Iris pigment epithelial cell (primary cell): ENCODE data around the gene TPSB2.
"Not testable (repeated sequence)": the region's sequence is repeated elsewhere in the genome, so short reads cannot be mapped to it uniquely, and the experiment has no call there.

Experiments
- DNase-seq: peaks from one replicate; pipeline ENCODE4 v3.0.0-alpha.2; 2011; ENCODE audit warnings: low read depth

TPSB2 gene

DNA sequence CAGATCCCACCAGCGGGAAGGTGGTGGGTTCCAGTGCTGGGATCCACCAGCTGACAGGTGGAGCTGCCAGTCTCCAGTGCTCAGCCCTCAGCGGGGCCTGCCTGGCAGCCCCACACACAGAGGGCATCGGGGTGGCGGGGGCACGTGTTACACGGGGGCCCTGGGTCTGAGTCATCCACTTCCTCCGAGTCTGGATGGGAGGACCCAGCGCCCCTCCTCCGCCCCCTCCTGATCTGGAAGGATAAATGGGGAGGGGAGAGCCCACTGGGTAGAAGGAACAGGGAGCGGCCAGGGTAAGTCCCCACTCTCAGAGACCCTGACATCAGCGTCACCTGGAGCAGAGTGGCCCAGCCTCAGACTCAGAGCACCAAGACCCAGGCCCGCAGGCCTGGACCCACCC is 10.5 kb upstream of the TPSB2 start, which contains the start of gene TPSAB1:
TSS of gene TPSAB1 (plus strand) at position 270 of the 400 bp plus-strand sequence. CDS start 234 bp downstream, outside the sequence.
- not testable (repeated sequence) for DNase-seq

DNA sequence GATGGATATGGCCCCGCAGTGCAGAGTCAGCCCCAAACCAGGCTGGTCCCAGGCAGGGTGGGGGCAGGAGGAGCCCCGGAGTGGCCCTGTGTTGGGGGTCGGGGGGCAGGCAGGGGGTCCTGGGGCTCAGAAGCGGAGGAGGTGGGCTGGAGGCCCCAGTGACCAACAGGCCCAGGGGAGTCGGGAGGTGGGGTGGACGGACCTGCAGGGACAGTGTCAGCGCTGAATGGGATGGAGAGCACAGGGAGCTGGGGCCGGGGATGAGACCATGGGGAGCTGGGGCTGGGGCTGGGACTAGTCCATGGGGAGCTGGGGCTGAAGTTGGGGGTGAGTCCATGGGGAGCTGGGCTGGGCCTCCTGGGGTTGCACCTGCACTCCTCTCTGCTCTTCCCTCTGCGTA is 9.6 kb upstream of the TPSB2 start:
- DNase-seq: not testable (repeated sequence)

DNA sequence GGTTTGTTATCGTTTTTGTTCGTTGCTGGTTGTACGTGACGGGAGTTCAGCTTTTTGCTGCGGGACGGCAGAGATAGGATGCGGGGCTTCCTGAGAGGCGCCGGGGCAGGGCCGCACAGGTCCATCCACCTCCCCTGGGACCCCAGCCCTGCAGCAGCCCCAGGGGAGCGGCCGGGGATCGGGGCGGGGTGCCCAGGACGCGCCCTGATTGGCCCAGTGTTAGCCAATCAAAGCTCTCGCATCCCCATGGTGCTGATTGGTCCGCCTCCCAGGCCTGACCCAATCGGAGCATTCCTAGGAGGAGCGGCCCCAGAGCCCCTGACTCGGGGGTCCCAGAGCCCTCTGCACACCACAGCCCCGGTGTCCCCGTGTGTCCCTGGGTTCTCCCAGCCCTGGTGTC is 8.9 kb upstream of the TPSB2 start:
- not testable (repeated sequence) for DNase-seq

DNA sequence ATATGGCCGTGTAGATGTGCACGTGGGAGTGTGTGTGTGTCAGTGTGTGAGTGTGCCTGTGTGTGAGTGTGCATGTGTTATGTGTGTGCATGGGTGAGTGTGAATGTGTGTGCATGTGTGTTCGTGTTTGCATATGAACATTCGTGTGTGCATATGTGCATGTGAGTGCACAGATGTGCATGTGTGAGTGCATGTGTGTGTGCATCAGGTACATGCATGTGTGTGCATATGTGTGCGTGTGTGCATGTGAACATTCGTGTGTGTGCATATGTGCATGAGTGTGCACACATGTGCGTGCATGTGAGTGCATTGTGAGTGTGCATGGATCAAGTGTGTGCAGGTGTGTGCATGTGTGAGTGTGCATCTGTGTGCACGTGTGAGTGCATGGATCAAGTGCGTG is 8.0 kb upstream of the TPSB2 start:
- DNase-seq: no peak

DNA sequence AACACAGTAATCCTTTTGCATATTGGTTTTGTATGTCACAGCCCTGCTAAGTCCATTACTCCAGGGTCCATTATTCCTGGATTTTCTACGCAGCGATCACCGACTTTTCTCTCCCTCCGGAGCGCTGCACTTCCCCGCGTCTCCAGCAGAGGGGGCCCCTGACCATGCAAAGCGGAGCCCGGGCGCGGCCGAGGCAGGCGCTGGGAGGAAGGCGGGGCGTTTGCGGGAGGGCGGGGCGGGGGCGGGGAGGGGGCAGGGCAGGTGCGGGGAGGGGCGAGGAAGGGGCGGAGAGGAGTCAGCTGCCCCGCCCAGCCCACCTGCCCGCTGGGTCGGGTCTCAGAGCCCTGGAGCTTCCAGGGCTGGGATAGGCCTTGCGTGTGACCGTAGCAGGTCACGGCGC is 6.7 kb upstream of the TPSB2 start:
- DNase-seq: not testable (repeated sequence)

DNA sequence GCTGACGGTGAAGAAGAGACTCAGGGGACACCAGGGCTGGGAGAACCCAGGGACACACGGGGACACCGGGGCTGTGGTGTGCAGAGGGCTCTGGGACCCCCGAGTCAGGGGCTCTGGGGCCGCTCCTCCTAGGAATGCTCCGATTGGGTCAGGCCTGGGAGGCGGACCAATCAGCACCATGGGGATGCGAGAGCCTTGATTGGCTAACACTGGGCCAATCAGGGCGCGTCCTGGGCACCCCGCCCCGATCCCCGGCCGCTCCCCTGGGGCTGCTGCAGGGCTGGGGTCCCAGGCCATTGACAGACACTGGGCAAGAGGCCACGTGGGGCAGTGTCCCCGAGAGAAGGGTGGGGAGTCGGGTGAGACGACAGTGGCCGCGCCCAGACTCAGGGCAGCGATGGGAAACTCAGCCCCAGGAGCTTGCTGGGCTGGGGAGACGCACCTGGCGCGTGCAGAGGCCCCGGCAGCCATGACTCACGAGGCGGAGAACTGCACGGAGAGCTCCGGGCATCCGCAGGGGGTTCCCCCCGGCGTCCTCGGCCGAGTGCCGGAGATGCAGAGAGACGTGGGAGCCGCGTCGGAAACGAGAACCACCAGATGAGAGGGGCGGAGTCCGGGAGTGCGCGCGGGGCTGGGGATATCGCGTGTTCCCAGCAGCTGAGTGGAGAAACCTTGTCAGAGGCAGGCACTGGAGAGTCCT is 2.2 kb upstream of the TPSB2 start:
- DNase-seq: not testable (repeated sequence)

DNA sequence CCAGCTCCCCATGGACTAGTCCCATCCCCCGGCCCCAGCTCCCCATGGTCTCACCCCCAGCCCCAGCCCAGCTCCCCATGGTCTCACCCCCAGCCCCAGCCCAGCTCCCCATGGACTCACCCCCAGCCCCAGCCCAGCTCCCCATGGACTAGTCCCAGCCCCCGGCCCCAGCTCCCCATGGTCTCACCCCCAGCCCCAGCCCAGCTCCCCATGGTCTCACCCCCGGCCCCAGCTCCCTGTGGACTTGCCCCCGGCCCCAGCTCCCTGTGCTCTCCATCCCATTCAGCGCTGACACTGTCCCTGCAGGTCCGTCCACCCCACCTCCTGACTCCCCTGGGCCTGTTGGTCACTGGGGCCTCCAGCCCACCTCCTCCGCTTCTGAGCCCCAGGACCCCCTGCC is 1.3 kb upstream of the TPSB2 start:
- DNase-seq: not testable (repeated sequence)

DNA sequence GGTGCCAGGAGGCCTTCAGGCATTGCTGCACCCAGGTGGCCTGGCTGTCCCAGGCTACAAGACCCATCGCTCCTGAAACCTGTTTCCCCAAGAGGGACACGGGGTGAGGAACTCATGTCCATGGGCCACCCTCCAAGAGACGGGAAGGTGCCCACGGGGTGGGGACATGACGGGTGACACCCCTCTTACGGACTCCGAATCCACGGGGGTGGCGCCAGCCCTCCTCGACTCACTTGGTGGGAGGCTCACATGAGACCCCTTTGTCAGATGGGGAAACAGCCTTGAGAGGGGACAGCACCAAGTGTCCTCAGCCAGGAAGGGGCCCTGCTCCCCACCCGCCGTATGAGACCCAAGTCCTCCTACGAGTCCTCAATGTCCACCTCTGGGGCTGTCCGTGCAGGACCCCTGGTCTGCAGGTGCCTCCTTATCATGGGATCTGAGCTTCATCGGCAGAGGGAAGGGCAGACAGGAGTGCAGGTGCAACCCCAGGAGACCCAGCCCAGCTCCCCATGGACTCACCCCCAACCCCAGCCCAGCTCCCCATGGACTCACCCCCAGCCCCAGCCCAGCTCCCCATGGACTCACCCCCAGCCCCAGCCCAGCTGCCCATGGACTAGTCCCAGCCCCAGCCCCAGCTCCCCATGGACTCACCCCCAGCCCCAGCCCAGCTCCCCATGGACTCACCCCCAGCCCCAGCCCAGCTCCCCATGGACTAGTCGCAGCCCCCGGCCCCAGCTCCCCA is 658 bp upstream of the TPSB2 start:
- DNase-seq: not testable (repeated sequence)

DNA sequence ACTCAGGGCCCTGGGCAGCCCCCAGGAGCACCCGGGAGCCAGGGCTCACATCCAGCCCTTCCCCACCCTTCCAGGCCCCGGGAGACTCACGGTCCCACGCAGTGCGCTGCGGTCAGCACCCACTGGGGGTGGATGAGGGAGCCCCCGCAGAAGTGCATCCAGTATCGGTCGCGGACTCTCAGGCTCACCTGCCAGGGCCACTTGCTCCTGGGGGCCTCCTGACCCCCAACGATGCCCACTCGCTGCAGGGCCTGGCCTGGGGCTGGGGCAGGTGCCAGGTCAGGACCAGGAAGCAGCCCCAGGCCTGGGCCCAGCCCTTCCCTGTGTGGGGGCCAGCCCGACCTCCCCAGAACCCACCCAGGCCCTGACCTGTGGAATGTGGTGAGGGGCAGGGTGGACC is 508 bp downstream of the TPSB2 start:
- not testable (repeated sequence) for DNase-seq

DNA sequence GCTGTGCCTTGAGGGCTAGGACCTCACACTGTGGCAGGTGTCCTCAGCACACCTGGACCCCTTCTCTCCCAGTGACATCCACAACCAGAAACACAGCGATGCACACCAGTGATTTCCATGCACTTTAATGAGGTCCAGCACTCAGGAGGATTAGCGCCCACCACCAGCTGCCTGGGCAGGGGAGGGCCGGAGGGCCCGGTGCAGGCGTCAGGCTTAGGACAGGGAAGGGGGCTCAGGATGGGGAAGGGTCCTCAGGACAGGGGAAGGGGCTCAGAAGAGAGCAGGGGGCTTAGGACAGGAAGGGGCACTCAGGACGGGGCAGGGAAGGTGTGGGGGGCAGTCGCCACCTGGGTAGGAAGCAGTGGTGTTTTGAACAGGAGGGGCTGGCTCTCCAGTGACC is 1.8 kb downstream of the TPSB2 start:
- DNase-seq: not testable (repeated sequence)

DNA sequence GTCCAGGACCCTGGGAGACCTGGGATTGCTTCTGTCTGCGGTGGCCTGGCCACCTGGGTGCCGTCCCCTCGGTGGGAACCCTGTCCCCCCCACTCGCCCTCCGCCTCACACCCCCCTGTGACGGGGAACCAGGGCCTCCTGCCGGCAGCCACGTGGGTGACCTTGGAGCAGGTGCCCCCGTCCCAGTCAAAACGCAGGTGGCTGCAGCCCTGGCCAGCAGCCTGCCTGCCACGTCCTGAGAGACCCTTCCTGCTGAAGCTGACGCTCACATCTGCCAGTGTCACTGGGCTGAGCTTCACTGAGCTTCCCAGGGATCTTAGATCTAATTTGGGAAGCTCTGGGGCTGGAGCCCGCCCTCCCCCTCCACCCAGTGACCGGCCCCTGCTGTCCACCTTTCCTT is 3.3 kb downstream of the TPSB2 start:
- not testable (repeated sequence) for DNase-seq

DNA sequence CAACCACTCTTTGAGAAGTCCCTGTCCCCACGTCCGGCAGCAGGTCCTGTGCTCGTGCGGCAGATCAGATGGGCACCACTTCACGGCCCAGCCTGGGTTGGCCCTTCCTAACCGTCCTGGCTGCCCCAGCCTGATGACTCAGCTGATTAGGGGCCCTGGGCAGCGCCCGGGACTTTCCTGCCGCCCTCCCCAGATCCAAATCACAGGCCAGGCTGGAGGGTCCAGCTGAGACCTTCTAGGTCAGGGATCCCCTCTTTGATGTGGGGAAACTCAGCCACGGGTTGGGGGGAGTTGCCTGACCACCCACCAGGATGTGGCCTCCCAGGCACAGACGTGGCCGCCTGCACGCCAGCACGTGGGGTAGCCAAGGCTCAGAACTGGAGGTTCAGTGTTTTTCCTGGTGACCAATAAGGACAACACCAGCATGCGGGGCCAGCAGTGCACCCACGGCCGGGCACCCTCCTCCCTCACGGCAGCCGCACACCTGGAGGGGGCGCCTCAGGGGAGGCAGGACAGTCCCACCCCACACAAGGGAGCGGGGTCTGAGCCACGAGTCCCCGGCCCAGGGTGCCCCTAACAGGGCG is 4.2 kb downstream of the TPSB2 start:
- not testable (repeated sequence) for DNase-seq

DNA sequence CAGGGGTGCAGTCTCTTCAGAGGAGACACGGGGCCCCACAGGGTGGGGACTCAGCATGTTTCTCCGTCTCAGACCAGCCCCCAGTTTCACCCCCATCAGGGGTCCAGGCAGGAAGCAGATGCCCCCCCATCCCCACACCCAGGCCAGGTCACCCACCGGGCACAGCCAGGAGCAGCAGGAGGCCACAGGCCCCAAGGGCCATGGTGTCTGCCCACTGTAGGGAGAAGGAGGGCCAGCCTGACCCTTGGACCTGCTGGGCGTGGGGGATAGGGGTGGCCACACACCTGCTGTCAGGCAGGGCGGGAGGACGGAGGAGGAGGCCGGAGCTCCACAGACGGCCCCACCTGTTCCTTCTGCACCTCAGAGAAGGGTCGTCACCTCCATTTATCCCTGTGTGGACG is 4.9 kb downstream of the TPSB2 start, which contains the start of gene TPSG1:
TSS of gene TPSG1 (minus strand) at position 218 of the 401 bp plus-strand sequence. CDS start at position 202, 16 bp downstream.
- DNase-seq: no peak

DNA sequence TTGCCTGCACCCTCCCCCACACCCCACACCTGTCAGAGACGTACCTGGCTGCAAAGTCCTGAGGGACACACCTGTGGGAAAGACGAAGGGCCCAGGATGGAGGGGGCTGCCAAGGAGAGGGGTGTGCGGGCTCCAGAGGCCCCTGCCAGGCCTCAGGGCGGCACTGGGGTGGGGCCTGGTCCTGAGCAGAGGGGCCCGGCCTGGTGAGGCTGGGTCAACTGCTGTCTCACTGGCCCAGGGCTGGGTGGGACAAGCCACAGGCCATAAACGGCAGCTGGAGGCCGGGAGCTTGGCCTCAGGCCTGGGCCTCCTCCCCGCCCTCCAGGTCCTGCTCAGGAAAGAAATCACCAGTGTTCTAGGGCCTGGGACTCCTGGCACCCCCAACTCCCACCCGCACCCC is 5.4 kb downstream of the TPSB2 start:
- no peak for DNase-seq

DNA sequence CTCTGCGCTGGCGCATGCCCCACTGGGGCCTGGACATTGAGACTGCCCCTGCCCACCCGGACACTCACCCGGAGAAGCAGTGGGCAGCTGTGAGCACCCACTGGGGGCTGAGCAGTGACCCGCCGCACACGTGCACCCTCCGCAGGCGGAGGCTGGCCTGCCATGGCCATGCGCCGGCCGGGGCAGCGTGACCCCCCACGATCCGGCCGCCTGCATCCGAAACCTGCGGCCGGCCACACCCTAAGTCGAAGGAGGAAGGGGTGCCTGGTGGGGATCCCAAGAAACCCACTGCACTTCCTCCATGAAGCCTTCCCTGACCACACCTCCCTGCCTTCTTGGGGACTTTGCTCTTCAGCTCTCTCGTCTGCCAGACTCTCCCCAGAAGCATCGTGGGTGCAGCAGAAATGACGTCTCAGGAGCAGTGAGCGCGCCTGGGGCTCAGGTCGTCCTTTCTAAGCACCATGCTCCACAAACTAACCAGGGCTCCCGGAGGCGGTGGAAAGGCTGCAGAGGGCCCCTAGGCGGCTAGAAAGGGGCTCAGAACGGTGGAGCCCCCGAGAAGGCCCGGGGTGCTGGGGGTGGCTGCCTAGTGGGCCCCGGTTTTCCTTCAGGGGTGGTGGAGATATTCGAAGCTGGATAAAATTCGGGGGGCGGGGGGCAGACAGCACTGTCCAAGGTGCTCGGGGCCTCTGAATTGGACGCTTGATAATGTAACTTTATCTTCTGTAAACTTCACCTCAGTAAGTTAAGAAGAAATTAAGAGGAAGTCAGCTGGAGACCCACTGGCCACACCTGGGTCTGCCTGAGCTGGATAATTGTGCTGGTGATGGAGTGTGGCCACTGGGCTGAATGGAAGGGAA is 6.4 kb downstream of the TPSB2 start:
- no peak for DNase-seq

DNA sequence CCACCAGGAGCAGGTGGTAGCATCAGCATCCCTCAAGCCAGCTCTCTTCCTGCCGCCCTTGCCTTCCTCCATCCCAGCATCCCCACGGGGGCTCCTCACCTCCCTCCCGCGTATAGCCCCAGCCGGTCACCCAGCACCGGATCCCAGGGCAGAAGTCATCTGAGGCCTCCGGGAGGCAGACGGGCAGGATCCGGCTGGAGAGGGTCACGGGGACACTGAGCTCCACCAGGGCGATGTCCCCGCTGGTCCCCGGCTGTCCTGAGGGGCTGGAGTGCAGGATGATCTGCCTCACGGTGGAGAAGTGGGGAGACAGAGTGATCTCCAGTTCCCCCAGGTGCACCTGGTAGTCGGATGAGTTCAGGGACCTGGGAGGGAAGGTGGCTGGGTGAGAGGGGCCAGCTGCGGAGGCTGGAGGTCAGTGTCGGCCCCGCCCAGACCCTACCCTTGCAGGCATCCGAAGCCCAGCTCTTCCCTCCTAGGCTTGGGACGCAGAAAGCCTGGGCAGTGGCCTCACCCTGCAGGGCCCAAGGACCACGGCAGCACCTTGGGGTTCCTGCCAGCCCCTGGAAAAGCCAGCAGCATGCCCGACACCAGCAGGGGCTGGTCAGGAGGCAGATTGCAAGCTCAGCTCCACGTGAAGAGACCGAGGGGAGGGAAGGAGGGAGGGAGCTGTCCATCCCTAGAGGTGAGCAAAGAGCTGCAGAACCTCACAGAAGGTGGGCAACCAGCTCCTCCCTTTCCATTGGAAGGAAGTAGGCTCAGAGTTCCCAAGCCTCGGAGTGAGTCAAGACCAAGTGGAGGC is 7.2 kb downstream of the TPSB2 start:
- no peak for DNase-seq

DNA sequence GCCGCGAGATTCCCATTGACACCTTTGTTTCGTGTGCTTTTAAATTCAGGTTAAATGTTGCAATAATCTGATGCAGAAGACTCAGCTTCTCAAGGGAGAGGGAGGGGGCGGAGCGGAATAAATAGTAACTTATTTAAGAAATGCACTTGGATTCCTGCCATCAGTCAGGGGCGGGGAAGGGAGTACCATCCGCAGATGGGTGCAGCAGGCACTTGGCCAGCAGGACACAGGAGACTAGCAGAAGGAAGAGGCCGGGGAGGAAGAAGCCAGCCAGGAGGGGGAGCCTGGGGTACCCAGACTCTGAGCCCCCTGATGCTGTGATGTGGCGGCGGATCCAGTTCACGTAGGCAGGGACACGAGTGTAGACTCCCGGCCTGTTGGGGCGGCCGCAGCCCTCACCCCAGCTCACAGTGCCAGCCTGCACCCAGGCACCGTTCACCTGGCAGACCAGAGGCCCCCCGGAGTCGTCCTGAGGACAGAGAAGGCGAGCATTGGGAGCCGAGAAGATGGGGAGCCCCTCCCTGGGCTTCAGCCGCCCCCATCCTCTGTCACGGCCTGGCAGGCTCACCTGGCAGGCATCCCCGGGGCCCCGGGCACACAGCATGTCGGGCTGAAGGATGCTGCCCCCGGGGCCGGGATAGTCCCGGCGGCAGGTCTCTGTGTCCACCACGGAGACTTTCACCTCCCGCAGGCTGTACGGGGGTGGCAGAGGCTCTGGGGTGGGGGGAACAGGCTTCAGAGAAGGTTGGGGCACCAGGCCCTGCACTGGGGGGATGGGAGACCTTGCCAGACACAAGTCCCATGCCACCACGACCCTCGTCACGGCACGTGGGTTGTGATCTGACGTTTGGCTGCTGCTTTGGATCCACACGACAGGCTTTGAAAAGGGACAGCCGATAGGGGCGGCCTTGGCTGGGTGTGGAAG is 8.1 kb downstream of the TPSB2 start:
- no peak for DNase-seq

DNA sequence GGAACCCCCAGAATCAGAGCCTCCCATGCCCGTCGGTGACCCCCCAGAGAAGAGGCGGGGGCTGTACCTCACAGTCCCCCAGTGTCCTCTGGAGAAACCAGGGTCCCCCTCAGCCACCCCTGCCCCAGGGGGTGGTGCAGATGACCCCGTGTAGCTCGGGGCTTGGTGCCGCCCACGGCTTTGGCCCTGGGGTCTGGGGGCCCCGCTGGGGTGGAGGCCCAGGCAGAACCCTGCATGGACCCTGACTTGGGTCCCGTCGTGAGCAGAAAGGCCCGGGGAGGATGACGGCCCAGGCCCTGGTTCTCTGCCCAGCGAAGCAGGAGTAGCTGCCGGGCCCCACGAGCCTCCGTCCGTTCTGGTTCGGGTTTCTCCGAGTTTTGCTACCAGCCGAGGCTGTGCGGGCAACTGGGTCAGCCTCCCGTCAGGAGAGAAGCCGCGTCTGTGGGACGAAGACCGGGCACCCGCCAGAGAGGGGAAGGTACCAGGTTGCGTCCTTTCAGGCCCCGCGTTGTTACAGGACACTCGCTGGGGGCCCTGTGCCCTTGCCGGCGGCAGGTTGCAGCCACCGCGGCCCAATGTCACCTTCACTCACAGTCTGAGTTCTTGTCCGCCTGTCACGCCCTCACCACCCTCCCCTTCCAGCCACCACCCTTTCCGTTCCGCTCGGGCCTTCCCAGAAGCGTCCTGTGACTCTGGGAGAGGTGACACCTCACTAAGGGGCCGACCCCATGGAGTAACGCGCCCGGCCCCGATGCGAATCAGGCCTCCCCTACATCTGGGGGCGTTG is 8.9 kb downstream of the TPSB2 start:
- no peak for DNase-seq

DNA sequence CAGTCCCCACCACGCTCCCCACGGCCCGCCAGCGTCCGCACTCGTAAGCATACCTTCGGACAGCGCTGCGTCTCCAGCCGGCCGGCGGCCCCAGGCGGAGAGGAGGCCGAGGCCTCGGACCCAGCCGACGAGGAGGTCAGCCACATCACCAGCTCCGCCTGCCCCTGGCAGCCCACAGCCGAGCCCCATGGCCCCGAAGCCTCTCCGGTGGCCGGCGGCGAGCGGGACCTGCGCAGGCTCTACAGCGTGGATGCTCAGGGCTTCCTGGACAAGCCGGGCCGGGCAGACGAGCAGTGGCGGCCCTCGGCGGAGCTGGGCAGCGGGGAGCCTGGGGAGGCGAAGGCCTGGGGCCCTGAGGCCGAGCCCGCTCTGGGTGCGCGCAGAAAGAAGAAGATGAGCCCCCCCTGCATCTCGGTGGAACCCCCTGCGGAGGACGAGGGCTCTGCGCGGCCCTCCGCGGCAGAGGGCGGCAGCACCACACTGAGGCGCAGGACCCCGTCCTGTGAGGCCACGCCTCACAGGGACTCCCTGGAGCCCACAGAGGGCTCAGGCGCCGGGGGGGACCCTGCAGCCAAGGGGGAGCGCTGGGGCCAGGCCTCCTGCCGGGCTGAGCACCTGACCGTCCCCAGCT is 9.8 kb downstream of the TPSB2 start:
- DNase-seq: no peak
